OCI-LY1 (cell line): ENCODE data around the gene PRUNE2.
A peak's percentile ranks its signal among the peaks of the same experiment; 100 is the strongest.

ENCODE experiments used
- H2AFZ ChIP-seq: fragments of 200-600 bp; sonication (generic), shearing (Covaris generic); 2 replicates; pipeline ENCODE4 v1.6.0; 2014; ENCODE audit warnings: antibody characterized with exemption, mild to moderate bottlenecking, low read length
- H3F3A ChIP-seq: fragments of 200-600 bp; sonication (generic), shearing (Covaris generic); 2 replicates; pipeline ENCODE4 v1.6.0; 2014; ENCODE audit warnings: mild to moderate bottlenecking, antibody characterized with exemption, low read length, moderate library complexity; ENCODE audit not compliant: insufficient read depth
- H3K27ac ChIP-seq: fragments of 200-600 bp; sonication (generic); 2 replicates; pipeline ENCODE4 v1.5.1; 2014; ENCODE audit warnings: low read length, mixed run types, mild to moderate bottlenecking, low read depth; ENCODE audit not compliant: poor library complexity, severe bottlenecking
- H3K27me3 ChIP-seq: fragments of 200-600 bp; sonication (generic); 2 replicates; pipeline ENCODE4 v1.6.0; 2014; ENCODE audit warnings: antibody characterized with exemption, mild to moderate bottlenecking, low read length, moderate library complexity; ENCODE audit not compliant: insufficient read depth
- H3K36me3 ChIP-seq: fragments of 200-600 bp; sonication (generic); 2 replicates; pipeline ENCODE4 v1.6.1; 2014; ENCODE audit warnings: mild to moderate bottlenecking, antibody characterized with exemption, low read length, moderate library complexity, mixed read lengths; ENCODE audit not compliant: insufficient read depth
- H3K4me1 ChIP-seq: fragments of 200-600 bp; sonication (generic); 2 replicates; pipeline ENCODE4 v1.5.1; 2014; ENCODE audit warnings: mild to moderate bottlenecking, low read length, moderate library complexity; ENCODE audit not compliant: insufficient read depth, severe bottlenecking
- H3K4me2 ChIP-seq: fragments of 200-600 bp; sonication (generic), shearing (Covaris generic); 2 replicates; pipeline ENCODE4 v1.6.1; 2014; ENCODE audit warnings: low read length
- H3K4me3 ChIP-seq: fragments of 200-600 bp; sonication (generic); 2 replicates; pipeline ENCODE4 v1.5.1; 2014; ENCODE audit warnings: low read length, low read depth, mild to moderate bottlenecking, mixed read lengths; ENCODE audit not compliant: poor library complexity, severe bottlenecking
- H3K79me2 ChIP-seq: fragments of 200-600 bp; shearing (Covaris generic); 2 replicates; pipeline ENCODE4 v1.6.1; 2016; ENCODE audit warnings: mixed run types, low read length, mixed read lengths; ENCODE audit not compliant: insufficient read depth
- H3K9ac ChIP-seq: fragments of 200-600 bp; sonication (generic), shearing (Covaris generic); 2 replicates; pipeline ENCODE4 v1.6.1; 2014; ENCODE audit warnings: mild to moderate bottlenecking, low read length, mixed read lengths
- H3K9me2 ChIP-seq: fragments of 200-600 bp; sonication (generic), shearing (Covaris generic); 2 replicates; pipeline ENCODE4 v1.6.1; 2014; ENCODE audit warnings: low read depth, mild to moderate bottlenecking, low read length, mixed read lengths
- H3K9me3 ChIP-seq: fragments of 200-600 bp; shearing (Covaris generic); 2 replicates; pipeline ENCODE4 v1.6.1; 2014; ENCODE audit warnings: low read length, mixed read lengths
- H4K20me1 ChIP-seq: fragments of 200-600 bp; sonication (generic), shearing (Covaris generic); 2 replicates; pipeline ENCODE4 v1.6.0; 2016; ENCODE audit warnings: mild to moderate bottlenecking, low read length; ENCODE audit not compliant: insufficient read depth
- EZH2 ChIP-seq: fragments of 200-600 bp; sonication (generic), shearing (Covaris generic); IDR thresholded peaks from 2 replicates; pipeline ENCODE4 v1.8.0; 2017; ENCODE audit warnings: borderline replicate concordance, mixed run types, mild to moderate bottlenecking, antibody characterized with exemption, low read length, moderate library complexity, mixed read lengths
- TF ChIP-seq, protein P1 (sequence below): fragments of 200-600 bp; sonication (generic), shearing (Covaris generic); IDR thresholded peaks from 2 replicates; pipeline ENCODE4 v1.5.1; 2017; ENCODE audit warnings: mild to moderate bottlenecking, antibody characterized with exemption, low read length, moderate library complexity, mixed read lengths

Gene PRUNE2

DNA sequence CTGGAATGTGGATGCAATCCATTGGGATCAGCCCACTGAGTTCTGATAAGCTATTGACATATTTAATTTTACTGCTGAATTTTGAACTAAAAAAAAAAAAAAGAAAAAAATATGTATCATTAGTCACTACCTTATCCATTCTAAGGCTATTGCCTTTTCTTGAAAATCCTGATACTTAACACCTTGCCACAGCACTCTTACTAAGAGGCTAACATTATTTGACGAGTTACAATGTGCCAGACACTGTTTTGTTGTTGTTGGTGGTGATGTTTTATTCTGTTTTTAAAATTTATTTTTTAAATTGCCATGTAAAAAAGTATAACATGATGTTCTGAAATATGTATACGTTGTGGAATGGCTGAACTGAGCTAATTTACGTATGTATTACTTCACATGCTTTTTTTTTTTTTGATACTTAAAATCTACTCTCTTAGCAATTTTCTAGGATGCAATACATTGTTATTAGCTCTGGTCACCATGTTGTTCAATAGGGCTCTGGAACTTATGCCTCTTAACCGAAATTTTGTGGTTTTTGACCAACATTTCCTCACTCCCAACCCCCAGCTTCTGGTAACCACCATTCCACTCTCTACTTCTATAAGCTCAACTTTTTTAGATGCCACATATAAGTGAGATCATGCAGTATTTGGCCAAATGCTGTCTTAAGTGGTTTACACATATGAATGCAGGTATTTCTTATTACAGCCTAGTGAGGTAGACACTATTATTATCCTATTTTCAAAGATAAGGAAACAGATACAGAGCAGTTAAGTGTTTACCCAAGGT lies 276.5 kb downstream of the PRUNE2 start:
- Histone ChIP-seq H2AFZ (no peak overlapping the region), H3K4me1 (peaks cover 99% of the 10 kb centered on the region), H3F3A (peaks cover 11% of the 10 kb centered on the region; the same call in 1 of the 2 replicates)

DNA sequence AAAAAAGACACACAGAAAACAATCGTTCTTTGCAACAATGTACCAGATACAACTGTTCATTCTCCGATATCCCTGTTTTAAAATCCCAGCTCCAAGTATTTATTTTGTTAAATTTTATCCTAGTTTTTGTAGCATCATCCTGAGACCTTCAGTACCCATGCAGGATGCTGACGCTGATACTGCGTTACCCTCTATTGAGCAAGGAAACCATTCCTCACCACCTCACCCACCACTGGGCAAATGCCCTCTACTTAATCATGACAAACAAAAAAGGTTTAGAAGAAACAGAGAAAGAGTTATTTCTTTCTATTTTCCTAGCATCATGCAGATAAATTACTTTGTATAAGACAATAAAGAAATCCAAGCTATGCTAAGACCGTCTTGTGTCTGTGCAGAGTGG lies 277.8 kb downstream of the PRUNE2 start:
- Histone ChIP-seq H3F3A (peaks cover 11% of the 10 kb centered on the region; the same call in 1 of the 2 replicates), H3K27me3 (no peaks in the 10 kb centered on the region), H3K4me3 (no peak overlapping the region), H2AFZ (0 out of 2 replicates have a peak overlapping the region, but pooled peaks have one; percentile 1), H3K9ac (peak overlapping the region; percentile 54), H3K9me2 (no peaks in the 10 kb centered on the region), H4K20me1 (no peaks in the 10 kb centered on the region), H3K36me3 (no peaks in the 10 kb centered on the region), H3K4me2 (peak overlapping the region; percentile 57), H3K79me2 (no peaks in the 10 kb centered on the region), H3K27ac (peak overlapping the region; percentile 97), H3K4me1 (peaks cover 99% of the 10 kb centered on the region), H3K9me3 (no peaks in the 10 kb centered on the region)
- TF ChIP-seq, protein P1, sequence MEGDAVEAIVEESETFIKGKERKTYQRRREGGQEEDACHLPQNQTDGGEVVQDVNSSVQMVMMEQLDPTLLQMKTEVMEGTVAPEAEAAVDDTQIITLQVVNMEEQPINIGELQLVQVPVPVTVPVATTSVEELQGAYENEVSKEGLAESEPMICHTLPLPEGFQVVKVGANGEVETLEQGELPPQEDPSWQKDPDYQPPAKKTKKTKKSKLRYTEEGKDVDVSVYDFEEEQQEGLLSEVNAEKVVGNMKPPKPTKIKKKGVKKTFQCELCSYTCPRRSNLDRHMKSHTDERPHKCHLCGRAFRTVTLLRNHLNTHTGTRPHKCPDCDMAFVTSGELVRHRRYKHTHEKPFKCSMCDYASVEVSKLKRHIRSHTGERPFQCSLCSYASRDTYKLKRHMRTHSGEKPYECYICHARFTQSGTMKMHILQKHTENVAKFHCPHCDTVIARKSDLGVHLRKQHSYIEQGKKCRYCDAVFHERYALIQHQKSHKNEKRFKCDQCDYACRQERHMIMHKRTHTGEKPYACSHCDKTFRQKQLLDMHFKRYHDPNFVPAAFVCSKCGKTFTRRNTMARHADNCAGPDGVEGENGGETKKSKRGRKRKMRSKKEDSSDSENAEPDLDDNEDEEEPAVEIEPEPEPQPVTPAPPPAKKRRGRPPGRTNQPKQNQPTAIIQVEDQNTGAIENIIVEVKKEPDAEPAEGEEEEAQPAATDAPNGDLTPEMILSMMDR = no peak
- TF ChIP-seq EZH2 = no peak

More for the DNA sequence above, 276.5 kb downstream of the PRUNE2 start:
- H3K9me2 ChIP-seq = no peaks in the 10 kb centered on the region
- peak overlapping the region; percentile 97 for H3K27ac ChIP-seq
- no peaks in the 10 kb centered on the region for H3K79me2 ChIP-seq
- no peak overlapping the region for H3K4me3 ChIP-seq
- H3K27me3 ChIP-seq = no peaks in the 10 kb centered on the region
- H3K9me3 ChIP-seq = no peaks in the 10 kb centered on the region
- H3K4me2 ChIP-seq = peak overlapping the region; percentile 33; the same call in 1 of the 2 replicates
- H4K20me1 ChIP-seq = no peaks in the 10 kb centered on the region
- H3K9ac ChIP-seq = no peak overlapping the region; the same call in 1 of the 2 replicates
- H3K36me3 ChIP-seq = no peaks in the 10 kb centered on the region
- TF ChIP-seq, protein P1 = no peak
- no peak for TF ChIP-seq EZH2

DNA sequence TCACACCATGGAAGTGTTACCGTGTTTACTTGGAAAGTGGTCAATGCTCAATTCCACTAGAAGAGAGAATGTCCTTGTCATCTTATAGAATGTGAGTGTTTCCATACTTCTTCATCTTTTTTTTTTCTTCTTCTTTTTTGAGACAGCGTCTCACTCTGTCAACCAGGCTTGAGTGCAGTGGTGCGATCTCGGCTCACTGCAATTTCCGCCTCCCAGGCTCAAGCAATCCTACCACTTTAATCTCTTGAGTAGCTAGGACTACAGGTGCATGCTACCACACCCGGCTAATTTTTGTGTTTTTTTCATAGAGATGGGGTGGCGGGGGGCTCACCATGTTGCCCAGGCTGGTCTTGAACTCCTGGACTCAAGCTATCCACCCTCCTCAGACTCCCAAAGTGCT lies 278.9 kb downstream of the PRUNE2 start:
- no peaks in the 10 kb centered on the region for H4K20me1 ChIP-seq
- H3K4me2 ChIP-seq = peak overlapping the region; percentile 57
- peaks cover 11% of the 10 kb centered on the region; the same call in 1 of the 2 replicates for H3F3A ChIP-seq
- peak overlapping the region; percentile 57 for H3K9ac ChIP-seq
- H3K27ac ChIP-seq = peak overlapping the region; percentile 97
- no peak overlapping the region for H2AFZ ChIP-seq
- H3K9me3 ChIP-seq = no peaks in the 10 kb centered on the region
- H3K36me3 ChIP-seq = no peaks in the 10 kb centered on the region
- H3K4me3 ChIP-seq = peak overlapping the region; percentile 26
- TF ChIP-seq, protein P1 = no peak
- no peak for TF ChIP-seq EZH2
- peaks cover 99% of the 10 kb centered on the region for H3K4me1 ChIP-seq
- no peaks in the 10 kb centered on the region for H3K27me3 ChIP-seq
- no peaks in the 10 kb centered on the region for H3K9me2 ChIP-seq
- H3K79me2 ChIP-seq = no peaks in the 10 kb centered on the region
